Bronchial smooth muscle cell (primary cell): ENCODE measurements around the gene ANTXR1. TPM values are rescaled to one million over a fixed set of nuclear protein-coding genes. Genes with fewer than 3 reads are reported as not detected.

Experiments used
- total RNA-seq: library from RNA; depleted of rRNA; stranded (reverse); fragments of >200 nt; gene quantifications from 2 replicates; pipeline ENCODE4 v1.2.1, GENCODE V29; 2014

Gene ANTXR1
- total RNA-seq = 29.9 and 31.8 TPM in 2 replicates

DNA sequence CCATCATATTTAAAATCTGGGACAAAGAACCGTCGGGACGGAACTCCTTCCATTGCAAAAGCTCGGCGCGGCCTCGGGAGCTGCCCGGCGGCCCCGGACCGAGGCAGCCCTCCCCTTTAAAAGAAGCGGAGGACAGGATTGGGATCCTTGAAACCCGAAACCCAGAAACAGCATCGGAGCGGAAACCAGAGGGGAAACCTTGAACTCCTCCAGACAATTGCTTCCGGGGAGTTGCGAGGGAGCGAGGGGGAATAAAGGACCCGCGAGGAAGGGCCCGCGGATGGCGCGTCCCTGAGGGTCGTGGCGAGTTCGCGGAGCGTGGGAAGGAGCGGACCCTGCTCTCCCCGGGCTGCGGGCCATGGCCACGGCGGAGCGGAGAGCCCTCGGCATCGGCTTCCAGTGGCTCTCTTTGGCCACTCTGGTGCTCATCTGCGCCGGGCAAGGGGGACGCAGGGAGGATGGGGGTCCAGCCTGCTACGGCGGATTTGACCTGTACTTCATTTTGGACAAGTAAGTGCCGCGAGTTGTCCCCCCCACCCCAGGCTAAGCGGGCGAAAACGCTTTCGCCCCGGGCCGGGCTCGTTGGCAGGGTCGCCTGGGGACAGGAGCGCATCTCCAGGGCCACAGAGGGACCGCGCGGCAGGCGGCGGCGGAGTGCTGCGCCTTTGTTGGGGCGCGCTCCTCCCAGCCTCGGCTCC is at the start of gene ANTXR1:
TSS of gene ANTXR1 (plus strand) at position 38 of the 698 bp plus-strand sequence. CDS start at position 359, 321 bp downstream.

DNA sequence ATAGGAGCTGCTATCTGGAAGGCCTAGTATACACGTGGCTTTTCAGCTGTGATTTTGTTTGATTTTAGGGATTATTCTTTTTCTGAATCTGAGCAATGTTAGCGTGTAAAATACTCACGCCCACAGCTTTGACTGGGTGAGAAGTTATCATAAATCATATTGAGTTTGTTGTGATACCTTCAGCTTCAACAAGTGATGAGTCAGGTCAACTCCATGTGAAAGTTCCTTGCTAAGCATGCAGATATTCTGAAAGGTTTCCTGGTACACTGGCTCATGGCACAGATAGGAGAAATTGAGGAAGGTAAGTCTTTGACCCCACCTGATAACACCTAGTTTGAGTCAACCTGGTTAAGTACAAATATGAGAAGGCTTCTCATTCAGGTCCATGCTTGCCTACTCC is 38.7 kb upstream of the ANTXR1 start, which contains the start of gene GKN1:
TSS of gene GKN1 (plus strand) at position 386 of the 400 bp plus-strand sequence. CDS start 42 bp downstream, outside the sequence.

Other genes with a start within 250 kb of the ANTXR1 start
- not detected in 2 replicates for gene BMP10, start 141.8 kb upstream of the ANTXR1 start, total RNA-seq
- gene GKN2, start 60.3 kb upstream of the ANTXR1 start, total RNA-seq = not detected in 2 replicates
- gene GKN1, start 38.5 kb upstream of the ANTXR1 start, total RNA-seq = not detected in 2 replicates